Fibroblast of skin of left biceps (primary cell): ENCODE results near the gene ATXN2.
"Not testable (repeated sequence)": the region's sequence is repeated elsewhere in the genome, so short reads cannot be mapped to it uniquely, and the experiment has no call there.

ENCODE experiments used
- DNase-seq, 2 experiments: peaks; one replicate each; pipeline ENCODE4 v3.0.0-alpha.2; 2013; ENCODE audit warnings: low read depth in 2 of 2

The ATXN2 gene

GRCh38 chr12:111417290-111417689, 181.8 kb downstream of the ATXN2 start:
- DNase-seq, result no peak

- DNase-seq, result no peak
Observed at GRCh38 chr12:111414711-111415252, 184.3 kb downstream of the ATXN2 start.

- no peak for DNase-seq
Observed at GRCh38 chr12:111413442-111414086, 185.6 kb downstream of the ATXN2 start.

GRCh38 chr12:111412830-111413441, 186.2 kb downstream of the ATXN2 start:
- DNase-seq, result no peak

- no peak for DNase-seq
Observed at GRCh38 chr12:111412007-111412829, 186.9 kb downstream of the ATXN2 start.

- DNase-seq, result no peak
Observed at GRCh38 chr12:111411185-111411764, 187.8 kb downstream of the ATXN2 start.

GRCh38 chr12:111410431-111411184, 188.5 kb downstream of the ATXN2 start:
- no peak for DNase-seq

- DNase-seq, result peak; percentile 13 to 24
Observed at GRCh38 chr12:111409780-111410430, 189.2 kb downstream of the ATXN2 start.

- DNase-seq, result no peak
Observed at GRCh38 chr12:111409403-111409779, 189.7 kb downstream of the ATXN2 start.

GRCh38 chr12:111408686-111409402, 190.3 kb downstream of the ATXN2 start:
- no peak for DNase-seq

GRCh38 chr12:111408116-111408440, 191.0 kb downstream of the ATXN2 start:
- DNase-seq, result no peak

GRCh38 chr12:111407377-111408115, 191.6 kb downstream of the ATXN2 start:
- no peak for DNase-seq

- no peak for DNase-seq
Observed at GRCh38 chr12:111406474-111407376, 192.4 kb downstream of the ATXN2 start.

- peak in 1 of 2 experiments; percentile 14 for DNase-seq
Observed at GRCh38 chr12:111405859-111406473, 193.1 kb downstream of the ATXN2 start, which contains the start of gene SH2B3. Gene SH2B3 (plus strand): TSS chr12:111405923. CDS start chr12:111418146, 12,223 bp downstream.

- DNase-seq, result peak; percentile 83 to 85
Observed at GRCh38 chr12:111405149-111405858, 193.8 kb downstream of the ATXN2 start.

- DNase-seq, result peak; percentile 9 to 11
Observed at GRCh38 chr12:111404362-111405148, 194.6 kb downstream of the ATXN2 start.

- DNase-seq, result not testable (repeated sequence)
Observed at GRCh38 chr12:111402490-111402824, 196.7 kb downstream of the ATXN2 start.
